ENCODE data around the gene WDR77.

WDR77 gene

GRCh38 chr1:111467865-111468716, 19.0 kb upstream of the WDR77 start:
- Histone ChIP-seq H3K79me2 (ENCODE audit: insufficient read depth, low read length) (no peaks in the 10 kb centered on the region), H4K20me1 (ENCODE audit: insufficient read depth, low read length, poor library complexity, severe bottlenecking) (no peaks in the 10 kb centered on the region), H3K9ac (ENCODE audit: low read depth, low read length, poor library complexity, severe bottlenecking) (no peak overlapping the region), H2AFZ (ENCODE audit: low read length) (no peak overlapping the region), H3K9me3 (ENCODE audit: insufficient read depth, low read depth, low read length) (no peaks in the 10 kb centered on the region), H3F3A (ENCODE audit: low read depth) (peaks cover 4% of the 10 kb centered on the region; the same call in 1 of the 2 replicates), H3K27me3 (ENCODE audit: insufficient read depth, low read length, poor library complexity, severe bottlenecking) (no peaks in the 10 kb centered on the region), H3K36me3 (ENCODE audit: insufficient read depth, low read length) (no peaks in the 10 kb centered on the region; the same call in 1 of the 2 replicates), H3K9me2 (replicated peaks; ENCODE audit: low read depth, low read length) (no peaks in the 10 kb centered on the region), H3K4me2 (ENCODE audit: low read depth, low read length, poor library complexity, severe bottlenecking) (no peak overlapping the region), H3K4me1 (ENCODE audit: insufficient read depth, low read length, poor library complexity, severe bottlenecking) (peaks cover 25% of the 10 kb centered on the region), H3K4me3 (ENCODE audit: low read length, poor library complexity, severe bottlenecking) (no peak overlapping the region)
- TF ChIP-seq EZH2phosphoT487 (IDR thresholded peaks at IDR 0.05; ENCODE audit: borderline replicate concordance) = no peak
- TF ChIP-seq, protein P1, sequence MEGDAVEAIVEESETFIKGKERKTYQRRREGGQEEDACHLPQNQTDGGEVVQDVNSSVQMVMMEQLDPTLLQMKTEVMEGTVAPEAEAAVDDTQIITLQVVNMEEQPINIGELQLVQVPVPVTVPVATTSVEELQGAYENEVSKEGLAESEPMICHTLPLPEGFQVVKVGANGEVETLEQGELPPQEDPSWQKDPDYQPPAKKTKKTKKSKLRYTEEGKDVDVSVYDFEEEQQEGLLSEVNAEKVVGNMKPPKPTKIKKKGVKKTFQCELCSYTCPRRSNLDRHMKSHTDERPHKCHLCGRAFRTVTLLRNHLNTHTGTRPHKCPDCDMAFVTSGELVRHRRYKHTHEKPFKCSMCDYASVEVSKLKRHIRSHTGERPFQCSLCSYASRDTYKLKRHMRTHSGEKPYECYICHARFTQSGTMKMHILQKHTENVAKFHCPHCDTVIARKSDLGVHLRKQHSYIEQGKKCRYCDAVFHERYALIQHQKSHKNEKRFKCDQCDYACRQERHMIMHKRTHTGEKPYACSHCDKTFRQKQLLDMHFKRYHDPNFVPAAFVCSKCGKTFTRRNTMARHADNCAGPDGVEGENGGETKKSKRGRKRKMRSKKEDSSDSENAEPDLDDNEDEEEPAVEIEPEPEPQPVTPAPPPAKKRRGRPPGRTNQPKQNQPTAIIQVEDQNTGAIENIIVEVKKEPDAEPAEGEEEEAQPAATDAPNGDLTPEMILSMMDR (conservative IDR thresholded peaks at IDR 0.05; ENCODE audit: low read length) = peak; percentile 49

DNA sequence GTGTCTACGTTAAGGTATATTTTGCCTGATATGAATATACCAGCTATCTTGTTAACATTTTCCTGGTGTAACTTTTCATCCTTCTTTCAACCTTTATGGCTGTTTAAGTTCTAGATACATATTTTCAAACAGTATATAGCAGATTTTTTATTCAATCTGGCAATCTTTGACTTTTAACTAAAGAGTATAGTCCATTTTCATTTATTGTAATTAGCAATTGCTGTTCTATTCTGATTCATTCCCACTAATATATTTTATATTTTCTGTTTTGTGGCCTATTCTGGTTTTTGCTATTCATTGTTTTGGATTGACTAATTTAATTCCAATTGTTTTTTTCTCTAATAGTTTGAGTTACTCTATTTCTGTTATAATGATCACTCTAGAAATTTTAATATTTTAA, 17.4 kb upstream of the WDR77 start:
- no peaks in the 10 kb centered on the region for H3K9me2 ChIP-seq (replicated peaks; ENCODE audit: low read depth, low read length)
- H2AFZ ChIP-seq (ENCODE audit: low read length) = no peak overlapping the region
- TF ChIP-seq EZH2phosphoT487 (IDR thresholded peaks at IDR 0.05; ENCODE audit: borderline replicate concordance) = no peak
- TF ChIP-seq, protein P1 (conservative IDR thresholded peaks at IDR 0.05; ENCODE audit: low read length) = no peak
- no peaks in the 10 kb centered on the region for H4K20me1 ChIP-seq (ENCODE audit: insufficient read depth, low read length, poor library complexity, severe bottlenecking)
- H3K4me2 ChIP-seq (ENCODE audit: low read depth, low read length, poor library complexity, severe bottlenecking) = no peak overlapping the region
- H3K79me2 ChIP-seq (ENCODE audit: insufficient read depth, low read length) = no peaks in the 10 kb centered on the region
- peaks cover 22% of the 10 kb centered on the region for H3K4me1 ChIP-seq (ENCODE audit: insufficient read depth, low read length, poor library complexity, severe bottlenecking)
- peaks cover 14% of the 10 kb centered on the region; the same call in 1 of the 2 replicates for H3K36me3 ChIP-seq (ENCODE audit: insufficient read depth, low read length)
- no peaks in the 10 kb centered on the region for H3K27me3 ChIP-seq (ENCODE audit: insufficient read depth, low read length, poor library complexity, severe bottlenecking)
- no peak overlapping the region for H3K4me3 ChIP-seq (ENCODE audit: low read length, poor library complexity, severe bottlenecking)
- peaks cover 4% of the 10 kb centered on the region; the same call in 1 of the 2 replicates for H3F3A ChIP-seq (ENCODE audit: low read depth)
- H3K9ac ChIP-seq (ENCODE audit: low read depth, low read length, poor library complexity, severe bottlenecking) = no peak overlapping the region
- H3K9me3 ChIP-seq (ENCODE audit: insufficient read depth, low read depth, low read length) = no peaks in the 10 kb centered on the region

GRCh38 chr1:111465754-111466153, 16.7 kb upstream of the WDR77 start:
- no peaks in the 10 kb centered on the region for H4K20me1 ChIP-seq (ENCODE audit: insufficient read depth, low read length, poor library complexity, severe bottlenecking)
- H3K9ac ChIP-seq (ENCODE audit: low read depth, low read length, poor library complexity, severe bottlenecking) = no peak overlapping the region
- TF ChIP-seq, protein P1 (conservative IDR thresholded peaks at IDR 0.05; ENCODE audit: low read length) = no peak
- no peak overlapping the region for H2AFZ ChIP-seq (ENCODE audit: low read length)
- H3K9me2 ChIP-seq (replicated peaks; ENCODE audit: low read depth, low read length) = no peaks in the 10 kb centered on the region
- H3K36me3 ChIP-seq (ENCODE audit: insufficient read depth, low read length) = peaks cover 21% of the 10 kb centered on the region; the same call in 1 of the 2 replicates
- H3F3A ChIP-seq (ENCODE audit: low read depth) = peaks cover 2% of the 10 kb centered on the region; the same call in 1 of the 2 replicates
- H3K4me3 ChIP-seq (ENCODE audit: low read length, poor library complexity, severe bottlenecking) = no peak overlapping the region
- H3K4me2 ChIP-seq (ENCODE audit: low read depth, low read length, poor library complexity, severe bottlenecking) = no peak overlapping the region
- H3K4me1 ChIP-seq (ENCODE audit: insufficient read depth, low read length, poor library complexity, severe bottlenecking) = peaks cover 15% of the 10 kb centered on the region
- no peaks in the 10 kb centered on the region for H3K27me3 ChIP-seq (ENCODE audit: insufficient read depth, low read length, poor library complexity, severe bottlenecking)
- H3K79me2 ChIP-seq (ENCODE audit: insufficient read depth, low read length) = no peaks in the 10 kb centered on the region
- no peaks in the 10 kb centered on the region for H3K9me3 ChIP-seq (ENCODE audit: insufficient read depth, low read depth, low read length)
